HG02885 (cell line): Measurements from ENCODE around the gene CYRIA.

ENCODE experiments used
- ATAC-seq: cut with Tn5 transposase; IDR thresholded peaks from one replicate; pipeline ENCODE4 v1.9.1; 2021; ENCODE audit warnings: mild to moderate bottlenecking; ENCODE audit not compliant: unreplicated experiment, poor library complexity

CYRIA gene

GRCh38 chr2:16671760-16672159 lies 6.1 kb upstream of the CYRIA start:
- no peak for ATAC-seq

- no peak for ATAC-seq
Measured at GRCh38 chr2:16669388-16669787, 3.8 kb upstream of the CYRIA start.

GRCh38 chr2:16666449-16666801 lies 791 bp upstream of the CYRIA start:
- ATAC-seq = peak; percentile 16

- no peak for ATAC-seq
Measured at GRCh38 chr2:16664809-16665747, 556 bp downstream of the CYRIA start.

- no peak for ATAC-seq
Measured at GRCh38 chr2:16664052-16664731, 1.4 kb downstream of the CYRIA start.

GRCh38 chr2:16663121-16663905 lies 2.3 kb downstream of the CYRIA start:
- no peak for ATAC-seq

- ATAC-seq = no peak
Measured at GRCh38 chr2:16661936-16662839, 3.4 kb downstream of the CYRIA start.

GRCh38 chr2:16661526-16661925 lies 4.1 kb downstream of the CYRIA start:
- no peak for ATAC-seq

GRCh38 chr2:16660556-16660955 lies 5.1 kb downstream of the CYRIA start:
- no peak for ATAC-seq

GRCh38 chr2:16660114-16660513 lies 5.5 kb downstream of the CYRIA start:
- no peak for ATAC-seq

- no peak for ATAC-seq
Measured at GRCh38 chr2:16658076-16658739, 7.4 kb downstream of the CYRIA start.

- ATAC-seq = no peak
Measured at GRCh38 chr2:16657671-16658070, 8.0 kb downstream of the CYRIA start.

GRCh38 chr2:16656784-16657391 lies 8.7 kb downstream of the CYRIA start:
- peak; percentile 82 for ATAC-seq

- ATAC-seq = no peak
Measured at GRCh38 chr2:16655905-16656642, 9.6 kb downstream of the CYRIA start.

GRCh38 chr2:16655445-16655837 lies 10.2 kb downstream of the CYRIA start:
- no peak for ATAC-seq

- ATAC-seq = peak; percentile 27
Measured at GRCh38 chr2:16654833-16655444, 10.7 kb downstream of the CYRIA start.

- ATAC-seq = peak; percentile 51
Measured at GRCh38 chr2:16653799-16654198, 11.8 kb downstream of the CYRIA start.

GRCh38 chr2:16653083-16653375 lies 12.6 kb downstream of the CYRIA start:
- ATAC-seq = no peak
